Measurements from ENCODE around the gene NEK9. TPM values are rescaled to one million over a fixed set of nuclear protein-coding genes. Genes with fewer than 3 reads are reported as not detected.
"Not testable (repeated sequence)": the region's sequence is repeated elsewhere in the genome, so short reads cannot be mapped to it uniquely, and the experiment has no call there.

NEK9 gene
- polyA plus RNA-seq, 1 donor, result 72.8 TPM

DNA sequence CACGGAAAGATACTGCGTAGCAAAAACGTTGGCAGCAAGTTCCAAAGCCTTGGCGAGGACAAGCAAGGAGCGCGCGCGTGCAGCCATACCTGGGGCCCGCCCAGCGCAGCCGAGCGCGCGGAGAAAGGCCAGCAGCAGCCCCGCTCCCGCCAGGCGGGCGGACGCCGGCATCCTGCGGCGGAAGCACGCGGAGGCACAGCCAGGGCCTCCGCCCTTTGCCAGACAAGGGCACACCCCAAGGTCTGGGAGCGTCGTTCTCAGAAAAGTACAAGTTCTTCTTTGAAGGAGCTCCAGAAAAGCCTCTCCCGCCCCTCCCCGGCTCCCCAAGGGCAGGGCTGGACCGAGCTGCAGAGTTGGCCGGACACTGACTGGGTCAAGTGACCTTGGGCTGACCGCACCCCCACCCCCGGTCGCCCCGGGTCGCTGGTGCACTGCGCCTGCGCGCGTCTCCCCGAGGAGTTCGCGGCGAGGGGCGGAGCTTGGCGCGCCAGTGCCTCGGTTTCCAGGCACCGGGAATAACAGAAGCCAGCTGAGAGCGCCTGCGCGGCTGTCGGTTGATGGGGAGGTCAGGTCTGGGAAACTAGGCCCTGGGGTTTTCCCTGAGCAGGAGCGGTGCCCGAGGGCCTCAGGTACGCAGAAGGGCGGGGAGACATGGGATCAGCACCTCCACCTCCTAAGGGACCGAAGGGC, 57.6 kb downstream of the NEK9 start, which contains the start of gene ZC2HC1C:
TSS of gene ZC2HC1C (plus strand) at position 521 of the 690 bp plus-strand sequence. CDS start 933 bp downstream, outside the sequence.
- Histone ChIP-seq H3K4me1 (ENCODE audit: control insufficient read depth, insufficient read depth, low read length) (peaks cover 12% of the 10 kb centered on the region), H3K9me3 (ENCODE audit: control insufficient read depth, low read depth, low read length) (no peaks in the 10 kb centered on the region), H3K27me3 (ENCODE audit: control insufficient read depth, insufficient read depth, low read length) (no peaks in the 10 kb centered on the region), H3K27ac (ENCODE audit: low read length) (peak within 1 kb of the TSS; percentile 98), H3K36me3 (ENCODE audit: control insufficient read depth, insufficient read depth, low read length) (no peaks in the 10 kb centered on the region), H3K4me3 (ENCODE audit: low read length) (peak within 1 kb of the TSS; percentile 73)
- no CpG with 5 or more reads among the region's 58 CpGs for WGBS (ENCODE audit: insufficient coverage, low lambda C conversion rate)
- peak; percentile 96 to 98 for DNase-seq

- H3K4me3 ChIP-seq (ENCODE audit: low read length), result peak overlapping the region; percentile 73
- WGBS (ENCODE audit: insufficient coverage, low lambda C conversion rate), result 14% methylated on average over 8 of the region's 15 CpGs
- peaks cover 12% of the 10 kb centered on the region for H3K4me1 ChIP-seq (ENCODE audit: control insufficient read depth, insufficient read depth, low read length)
- DNase-seq, result no peak
- no peaks in the 10 kb centered on the region for H3K27me3 ChIP-seq (ENCODE audit: control insufficient read depth, insufficient read depth, low read length)
- H3K36me3 ChIP-seq (ENCODE audit: control insufficient read depth, insufficient read depth, low read length), result no peaks in the 10 kb centered on the region
- no peaks in the 10 kb centered on the region for H3K9me3 ChIP-seq (ENCODE audit: control insufficient read depth, low read depth, low read length)
- peak overlapping the region; percentile 98 for H3K27ac ChIP-seq (ENCODE audit: low read length)
Observed at GRCh38 chr14:75068294-75069120, 58.3 kb downstream of the NEK9 start.

DNA sequence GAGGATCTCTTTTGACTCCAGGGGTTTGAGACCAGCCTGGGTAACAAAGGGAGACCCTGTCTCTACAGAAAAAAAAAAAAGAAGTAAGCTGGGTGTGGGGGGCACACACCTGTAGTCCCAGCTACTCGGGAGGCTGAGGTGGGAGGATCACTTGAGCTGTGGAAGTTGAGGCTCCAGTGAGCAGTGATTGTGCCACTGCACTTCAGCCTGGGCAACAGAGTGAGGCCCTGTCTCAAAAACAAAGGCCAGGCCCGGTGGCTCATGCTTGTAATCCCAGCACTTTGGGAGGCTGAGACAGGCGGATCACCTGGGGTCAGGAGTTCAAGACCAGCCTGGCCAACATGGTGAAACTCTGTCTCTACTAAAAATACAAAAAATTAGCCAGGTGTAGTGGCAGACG, 59.1 kb downstream of the NEK9 start:
- H3K27me3 ChIP-seq (ENCODE audit: control insufficient read depth, insufficient read depth, low read length); H3K4me3 ChIP-seq (ENCODE audit: low read length); H3K27ac ChIP-seq (ENCODE audit: low read length); H3K9me3 ChIP-seq (ENCODE audit: control insufficient read depth, low read depth, low read length); H3K36me3 ChIP-seq (ENCODE audit: control insufficient read depth, insufficient read depth, low read length); DNase-seq: not testable (repeated sequence)
- H3K4me1 ChIP-seq (ENCODE audit: control insufficient read depth, insufficient read depth, low read length), result peaks cover 15% of the 10 kb centered on the region
- 100% methylated on average over 1 of the region's 4 CpGs for WGBS (ENCODE audit: insufficient coverage, low lambda C conversion rate)

DNA sequence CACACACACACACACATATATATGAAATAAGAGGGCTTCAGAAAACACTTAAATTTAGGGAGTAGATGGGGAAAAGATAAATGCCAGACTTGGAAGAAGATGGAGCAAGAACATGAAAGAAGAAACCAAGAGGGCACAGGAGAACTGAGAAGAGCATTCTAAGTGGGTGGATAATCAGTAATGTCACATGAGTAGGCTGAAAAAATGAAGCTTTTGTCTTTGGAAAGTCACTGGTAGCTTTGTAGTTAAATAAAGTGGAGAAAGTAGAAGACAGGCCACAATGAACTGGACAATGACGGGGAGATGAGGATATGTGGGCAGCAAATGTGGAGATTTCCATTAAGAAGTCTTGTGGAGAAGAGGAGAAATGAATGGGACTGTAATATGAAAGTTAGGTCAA, 59.6 kb downstream of the NEK9 start:
- Histone ChIP-seq H3K9me3 (ENCODE audit: control insufficient read depth, low read depth, low read length) (no peaks in the 10 kb centered on the region), H3K4me3 (ENCODE audit: low read length) (no peak overlapping the region), H3K36me3 (ENCODE audit: control insufficient read depth, insufficient read depth, low read length) (no peaks in the 10 kb centered on the region), H3K27ac (ENCODE audit: low read length) (no peak overlapping the region), H3K27me3 (ENCODE audit: control insufficient read depth, insufficient read depth, low read length) (no peaks in the 10 kb centered on the region), H3K4me1 (ENCODE audit: control insufficient read depth, insufficient read depth, low read length) (peaks cover 15% of the 10 kb centered on the region)
- DNase-seq, result no peak
- WGBS (ENCODE audit: insufficient coverage, low lambda C conversion rate), result 89% methylated on average over 1 of the region's 1 CpG

GRCh38 chr14:75066691-75067090, 60.2 kb downstream of the NEK9 start:
- WGBS (ENCODE audit: insufficient coverage, low lambda C conversion rate), result 100% methylated on average over 3 of the region's 3 CpGs

GRCh38 chr14:75064205-75064567, 62.7 kb downstream of the NEK9 start:
- no peaks in the 10 kb centered on the region for H3K27me3 ChIP-seq (ENCODE audit: control insufficient read depth, insufficient read depth, low read length)
- H3K4me3 ChIP-seq (ENCODE audit: low read length), result peak overlapping the region; percentile 92
- DNase-seq, result no peak
- H3K36me3 ChIP-seq (ENCODE audit: control insufficient read depth, insufficient read depth, low read length), result no peaks in the 10 kb centered on the region
- WGBS (ENCODE audit: insufficient coverage, low lambda C conversion rate), result no CpG with 5 or more reads among the region's 8 CpGs
- H3K9me3 ChIP-seq (ENCODE audit: control insufficient read depth, low read depth, low read length), result no peaks in the 10 kb centered on the region
- H3K4me1 ChIP-seq (ENCODE audit: control insufficient read depth, insufficient read depth, low read length), result peaks cover 6% of the 10 kb centered on the region
- peak overlapping the region; percentile 69 for H3K27ac ChIP-seq (ENCODE audit: low read length)

More at GRCh38 chr14:75066691-75067090, 60.2 kb downstream of the NEK9 start:
- Histone ChIP-seq H3K4me3 (ENCODE audit: low read length) (no peak overlapping the region), H3K9me3 (ENCODE audit: control insufficient read depth, low read depth, low read length) (no peaks in the 10 kb centered on the region), H3K27me3 (ENCODE audit: control insufficient read depth, insufficient read depth, low read length) (no peaks in the 10 kb centered on the region), H3K27ac (ENCODE audit: low read length) (no peak overlapping the region), H3K36me3 (ENCODE audit: control insufficient read depth, insufficient read depth, low read length) (no peaks in the 10 kb centered on the region), H3K4me1 (ENCODE audit: control insufficient read depth, insufficient read depth, low read length) (peaks cover 15% of the 10 kb centered on the region)
- no peak for DNase-seq

DNA sequence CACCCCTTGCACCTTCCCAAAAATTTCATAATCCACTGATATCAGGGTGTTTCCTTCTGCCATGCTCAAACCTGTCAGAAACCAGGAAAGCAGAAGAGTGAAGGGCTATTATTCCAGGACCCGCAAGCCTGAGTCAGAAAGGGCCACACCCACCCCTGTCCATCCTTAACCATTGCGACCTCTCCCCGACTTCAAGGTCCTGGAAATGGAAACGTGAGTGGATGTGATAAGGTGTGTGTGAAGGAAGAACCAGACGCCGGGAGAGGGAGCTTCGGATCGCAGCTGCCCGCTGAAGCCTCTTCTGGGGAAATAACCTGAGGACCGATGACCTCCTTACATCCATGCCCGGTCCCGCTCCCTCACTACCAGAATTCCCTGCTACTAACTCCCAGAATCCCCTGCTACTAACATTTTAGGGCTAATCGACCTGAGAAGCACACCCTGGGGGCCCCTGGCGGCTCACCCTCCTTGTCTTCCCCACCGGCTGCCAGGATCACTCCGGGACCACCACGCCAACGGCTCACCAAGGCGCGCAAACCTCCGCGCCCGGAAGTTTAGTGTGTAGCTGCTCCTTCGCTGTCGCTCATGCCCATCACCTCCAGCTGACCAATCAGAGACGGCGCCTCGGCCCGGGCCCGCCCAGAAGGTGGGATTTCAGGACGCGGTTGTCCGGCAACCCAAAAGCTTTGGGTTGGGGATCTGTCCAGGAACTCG, 63.2 kb downstream of the NEK9 start, which contains the start of gene ACYP1:
TSS of gene ACYP1 (minus strand) at position 534 of the 714 bp plus-strand sequence. CDS start at position 63, 471 bp downstream.
- H3K27ac ChIP-seq (ENCODE audit: low read length), result peak within 1 kb of the TSS; percentile 69
- WGBS (ENCODE audit: insufficient coverage, low lambda C conversion rate), result no CpG with 5 or more reads among the region's 34 CpGs
- no peaks in the 10 kb centered on the region for H3K36me3 ChIP-seq (ENCODE audit: control insufficient read depth, insufficient read depth, low read length)
- H3K27me3 ChIP-seq (ENCODE audit: control insufficient read depth, insufficient read depth, low read length), result no peaks in the 10 kb centered on the region
- H3K9me3 ChIP-seq (ENCODE audit: control insufficient read depth, low read depth, low read length), result no peaks in the 10 kb centered on the region
- peak; percentile 86 to 89 for DNase-seq
- peaks cover 6% of the 10 kb centered on the region for H3K4me1 ChIP-seq (ENCODE audit: control insufficient read depth, insufficient read depth, low read length)
- H3K4me3 ChIP-seq (ENCODE audit: low read length), result peak within 1 kb of the TSS; percentile 92

GRCh38 chr14:75063013-75063412, 63.8 kb downstream of the NEK9 start:
- H3K27me3 ChIP-seq (ENCODE audit: control insufficient read depth, insufficient read depth, low read length), result no peaks in the 10 kb centered on the region
- H3K4me1 ChIP-seq (ENCODE audit: control insufficient read depth, insufficient read depth, low read length), result peaks cover 3% of the 10 kb centered on the region
- DNase-seq, result no peak
- no peaks in the 10 kb centered on the region for H3K36me3 ChIP-seq (ENCODE audit: control insufficient read depth, insufficient read depth, low read length)
- WGBS (ENCODE audit: insufficient coverage, low lambda C conversion rate), result no CpG with 5 or more reads among the region's 5 CpGs
- no peak overlapping the region for H3K27ac ChIP-seq (ENCODE audit: low read length)
- peak overlapping the region; percentile 92 for H3K4me3 ChIP-seq (ENCODE audit: low read length)
- H3K9me3 ChIP-seq (ENCODE audit: control insufficient read depth, low read depth, low read length), result no peaks in the 10 kb centered on the region

DNA sequence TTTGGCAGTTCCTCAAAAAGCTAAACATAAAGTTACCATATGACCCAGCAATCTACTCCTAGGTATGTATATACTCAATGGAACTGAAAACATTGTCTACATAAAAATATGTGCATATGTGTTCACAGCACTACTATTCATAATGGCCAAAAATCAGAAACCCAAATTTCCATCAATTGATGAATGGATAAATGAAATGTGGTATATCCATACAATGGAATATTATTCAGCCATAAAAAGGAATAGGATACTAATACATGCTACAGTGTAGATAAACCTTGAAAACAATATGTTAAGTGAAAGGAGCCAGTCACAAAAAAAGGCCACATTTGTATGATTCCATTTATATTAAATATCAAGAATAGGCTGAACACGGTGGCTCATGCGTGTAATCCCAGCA, 66.4 kb downstream of the NEK9 start:
- Histone ChIP-seq H3K9me3 (ENCODE audit: control insufficient read depth, low read depth, low read length) (no peaks in the 10 kb centered on the region), H3K27ac (ENCODE audit: low read length) (no peak overlapping the region), H3K4me3 (ENCODE audit: low read length) (no peak overlapping the region), H3K36me3 (ENCODE audit: control insufficient read depth, insufficient read depth, low read length) (no peaks in the 10 kb centered on the region), H3K27me3 (ENCODE audit: control insufficient read depth, insufficient read depth, low read length) (no peaks in the 10 kb centered on the region), H3K4me1 (ENCODE audit: control insufficient read depth, insufficient read depth, low read length) (peaks cover 3% of the 10 kb centered on the region)
- WGBS (ENCODE audit: insufficient coverage, low lambda C conversion rate), result no CpG with 5 or more reads among the region's 2 CpGs
- DNase-seq, result no peak

DNA sequence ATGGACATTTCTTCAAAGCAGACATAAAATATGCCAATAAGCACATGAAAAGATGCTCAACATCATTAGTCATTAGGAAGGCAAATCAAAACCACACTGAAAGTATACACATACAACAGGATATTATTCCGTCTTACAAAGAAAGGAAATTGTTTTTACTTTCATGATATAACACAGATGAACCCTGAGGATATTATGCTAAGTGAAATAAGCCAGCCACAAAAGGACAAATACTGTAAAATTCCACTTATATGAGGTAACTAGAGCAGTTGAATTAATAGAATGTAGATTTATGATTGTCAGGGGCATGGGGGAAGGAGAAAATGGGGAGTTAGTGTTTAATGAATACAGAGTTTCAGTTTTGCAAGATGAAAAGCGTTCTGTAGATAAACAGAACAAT, 67.2 kb downstream of the NEK9 start:
- WGBS (ENCODE audit: insufficient coverage, low lambda C conversion rate), result 88% methylated on average over 1 of the region's 2 CpGs
- no peak for DNase-seq
- Histone ChIP-seq H3K27me3 (ENCODE audit: control insufficient read depth, insufficient read depth, low read length) (no peaks in the 10 kb centered on the region), H3K4me3 (ENCODE audit: low read length) (no peak overlapping the region), H3K36me3 (ENCODE audit: control insufficient read depth, insufficient read depth, low read length) (no peaks in the 10 kb centered on the region), H3K4me1 (ENCODE audit: control insufficient read depth, insufficient read depth, low read length) (peaks cover 3% of the 10 kb centered on the region), H3K27ac (ENCODE audit: low read length) (no peak overlapping the region), H3K9me3 (ENCODE audit: control insufficient read depth, low read depth, low read length) (no peaks in the 10 kb centered on the region)

Measured in large intestine (tissue), 3 donors.